NCI-H128 (cell line): Measurements from ENCODE around the gene MAEL.
A peak's percentile ranks its signal among the peaks of the same experiment; 100 is the strongest.

Source experiments
- DNase-seq: peaks from one replicate; lab custom pipeline; 2025; ENCODE audit not compliant: unreplicated experiment; lab: John Stamatoyannopoulos, UW

The MAEL gene

DNA sequence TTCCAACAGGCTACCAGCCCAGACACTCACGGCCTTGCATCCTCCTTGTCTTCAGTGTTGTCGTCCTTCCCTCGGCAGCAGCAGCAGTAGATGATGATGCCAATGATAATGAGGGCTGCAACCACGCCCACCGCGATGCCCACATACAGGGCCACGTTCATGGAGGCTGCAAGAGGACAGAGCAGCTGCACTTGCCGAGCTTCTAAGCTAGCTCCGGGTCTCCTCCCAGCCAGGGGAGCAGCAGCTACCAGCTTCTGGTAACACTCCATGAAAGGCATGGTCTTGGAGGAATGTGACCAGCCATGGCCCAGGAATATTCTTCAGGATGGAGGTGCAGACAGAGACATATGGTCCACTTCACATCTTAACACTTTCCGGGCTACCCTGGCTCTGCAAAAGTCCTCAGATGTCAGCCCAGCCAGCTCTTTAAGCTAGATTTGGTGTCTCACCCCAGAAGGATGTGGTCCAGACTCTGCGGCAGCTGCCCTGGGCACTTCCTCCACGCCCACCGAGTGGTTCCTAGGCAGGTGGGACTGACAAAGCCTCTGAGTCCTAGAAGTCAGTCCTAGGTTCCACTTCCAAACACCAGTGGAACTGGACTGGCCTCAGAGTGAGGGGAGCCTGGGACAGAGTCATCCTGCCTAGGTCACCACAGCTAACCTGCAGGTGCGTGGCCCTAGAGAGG is 66.0 kb downstream of the MAEL start:
- no peak for DNase-seq

DNA sequence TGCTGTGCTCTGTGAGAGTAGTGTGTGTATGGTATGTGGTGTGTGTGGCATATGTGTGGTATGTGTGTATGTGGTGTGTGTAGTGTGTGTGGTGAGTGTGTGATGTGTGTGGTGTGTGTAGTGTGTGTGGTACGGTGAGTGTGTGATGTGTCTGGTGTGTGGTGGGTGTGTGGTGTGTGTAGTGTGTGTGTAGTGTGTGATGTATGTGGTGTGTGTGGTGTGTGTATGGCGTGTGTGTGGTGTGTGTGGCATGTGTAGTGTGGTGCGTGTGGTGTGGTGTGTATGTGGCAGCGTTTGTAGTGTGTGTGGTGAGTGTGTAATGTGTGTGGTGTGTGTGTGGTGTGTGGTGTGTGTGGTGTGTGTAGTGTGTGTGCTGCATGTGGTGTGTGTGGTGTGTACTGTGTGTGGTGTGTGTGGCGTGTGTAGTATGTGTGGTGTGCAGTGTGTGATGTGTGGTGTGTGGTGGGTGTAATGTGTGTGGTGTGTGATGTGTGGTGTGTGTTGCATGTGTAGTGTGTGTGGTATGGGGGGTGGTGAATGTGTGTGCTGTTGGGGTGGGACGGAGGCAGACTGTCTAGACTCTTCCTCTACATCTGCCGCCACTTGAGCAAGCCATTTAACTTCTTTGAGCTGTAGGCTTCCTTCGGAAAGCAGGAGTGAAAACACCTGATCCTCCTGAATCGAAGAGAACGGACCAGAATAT is 67.6 kb downstream of the MAEL start:
- no peak for DNase-seq

DNA sequence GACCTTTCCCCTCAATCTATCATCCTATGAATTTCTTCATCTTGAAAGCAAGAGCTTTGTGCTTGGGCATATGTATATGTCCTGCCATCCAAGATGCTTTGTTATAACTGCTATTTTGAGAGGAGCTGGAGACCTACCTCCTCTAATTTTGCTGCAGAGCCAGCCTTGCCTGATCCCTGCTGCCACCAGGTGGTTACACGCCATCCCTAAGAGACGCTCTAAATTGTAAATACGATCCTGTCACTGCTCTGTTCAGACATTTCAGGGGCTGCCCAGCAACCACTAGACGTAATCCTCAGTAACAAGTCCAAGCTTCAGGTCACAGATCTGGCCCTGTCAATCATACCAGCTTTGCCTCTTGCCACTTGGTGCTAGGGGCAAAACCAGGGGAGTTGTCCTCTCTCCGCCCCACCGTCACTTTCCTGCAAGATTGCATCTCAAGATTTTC is 68.2 kb downstream of the MAEL start:
- peak; percentile 60 for DNase-seq

DNA sequence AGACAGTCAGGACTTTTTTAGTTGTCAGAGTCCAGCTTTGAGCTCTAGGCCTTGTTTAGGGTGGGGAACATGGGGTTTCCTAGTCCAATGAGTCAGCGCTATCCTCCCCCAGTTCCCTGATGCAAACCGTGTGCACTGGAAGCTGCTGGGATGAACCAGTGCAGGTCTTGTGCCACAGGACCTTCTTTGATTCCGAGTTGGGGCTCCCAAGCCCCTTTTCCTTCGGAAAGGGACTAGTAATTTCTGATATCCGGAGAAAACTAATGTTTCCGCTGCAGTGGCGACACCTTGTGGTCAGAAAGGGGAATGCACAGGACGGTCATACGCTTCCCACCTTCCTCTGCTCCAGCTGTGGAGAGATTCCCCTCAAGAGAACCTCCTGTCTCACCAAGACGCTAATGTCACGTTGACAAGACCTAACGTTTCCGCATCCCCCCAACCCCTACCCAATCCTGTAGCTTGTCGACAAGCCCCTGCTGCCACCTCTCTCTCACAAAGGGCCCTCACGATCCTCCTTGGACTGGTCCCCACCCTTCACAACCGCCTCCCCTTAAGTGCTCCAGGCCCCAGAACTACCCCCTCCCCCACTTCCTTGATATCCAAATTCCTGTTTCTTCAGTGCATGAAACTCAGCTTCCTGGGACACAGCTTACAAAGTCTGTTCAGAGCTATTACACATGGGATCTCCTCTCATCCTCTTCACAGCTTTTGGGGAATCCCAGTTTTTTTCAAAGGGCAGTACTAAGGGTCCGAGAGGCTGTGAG is 70.1 kb downstream of the MAEL start:
- peak; percentile 67 for DNase-seq

DNA sequence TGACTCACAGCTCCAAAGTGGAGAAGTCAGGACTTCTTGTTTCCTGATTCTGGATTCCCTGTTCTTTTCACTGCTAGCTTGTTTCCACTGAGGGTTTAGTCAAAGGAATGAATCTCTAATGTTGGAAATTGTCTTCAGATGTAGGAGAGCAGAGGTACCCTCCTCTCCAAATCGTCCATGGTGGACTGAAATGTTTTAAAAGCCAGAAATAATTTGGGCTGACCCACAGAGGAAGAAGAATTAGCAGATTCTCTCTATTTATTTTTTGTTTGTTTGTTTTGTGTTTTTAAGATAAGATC is 70.7 kb downstream of the MAEL start:
- no peak for DNase-seq

DNA sequence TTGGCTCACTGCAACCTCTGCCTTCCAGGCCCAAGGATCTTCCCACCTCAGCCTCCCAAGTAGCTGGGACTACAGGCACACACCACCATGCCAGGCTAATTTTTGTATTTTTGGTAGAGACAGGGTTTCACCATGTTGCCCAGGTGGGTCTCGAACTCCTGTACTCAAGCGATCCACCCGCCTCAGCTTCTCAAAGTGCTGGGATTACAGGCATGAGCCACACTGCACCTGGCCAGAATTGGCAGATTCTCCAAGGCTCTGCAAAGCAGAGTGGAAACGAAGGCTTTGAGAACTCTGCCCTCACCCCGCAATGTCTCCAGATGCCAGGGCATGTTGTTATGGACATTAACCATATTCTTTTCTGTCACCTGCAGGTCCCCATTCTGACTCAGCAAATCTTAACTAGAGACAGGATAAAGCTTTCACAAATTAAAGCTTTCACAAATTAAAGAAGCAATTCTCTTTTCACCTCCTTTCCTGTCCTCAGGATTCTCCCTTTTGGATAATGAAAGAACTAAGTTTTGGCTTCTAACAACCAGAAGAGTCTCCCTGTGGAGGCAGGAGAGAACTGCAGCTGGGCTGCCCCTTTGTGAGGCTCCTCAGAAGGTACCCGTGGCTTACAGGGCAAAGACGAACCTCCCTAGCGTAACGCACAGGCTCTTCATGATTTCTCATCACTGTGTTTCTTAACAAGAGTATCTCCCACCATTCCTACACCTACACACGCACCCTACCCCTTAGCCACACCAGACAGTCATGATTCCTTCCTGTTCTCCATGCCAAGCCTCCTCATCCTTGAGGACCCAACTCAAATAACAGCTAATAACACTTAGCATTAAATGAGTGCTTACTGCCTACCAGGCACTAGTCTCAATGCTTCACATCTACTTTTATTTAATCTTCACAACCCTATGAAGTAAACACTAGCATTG is 71.3 kb downstream of the MAEL start:
- no peak for DNase-seq

DNA sequence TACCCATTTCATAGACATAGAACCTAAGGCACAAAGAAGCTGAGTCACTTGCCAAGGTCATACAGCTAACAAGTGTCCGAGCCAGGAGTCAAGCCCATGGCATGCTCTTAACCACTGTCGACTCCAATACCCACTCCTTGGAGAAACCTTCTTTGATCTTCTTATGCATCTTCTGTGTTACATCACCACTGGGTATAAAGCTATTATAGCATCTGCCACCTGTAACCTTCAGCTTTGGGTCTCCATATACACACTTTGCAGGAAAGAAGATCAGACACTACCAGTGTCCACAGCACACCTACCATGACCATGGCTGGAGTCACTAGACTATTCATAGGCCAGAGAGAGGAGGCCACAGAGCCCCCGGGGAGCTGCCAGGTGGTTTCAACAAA is 72.0 kb downstream of the MAEL start:
- DNase-seq, result no peak

DNA sequence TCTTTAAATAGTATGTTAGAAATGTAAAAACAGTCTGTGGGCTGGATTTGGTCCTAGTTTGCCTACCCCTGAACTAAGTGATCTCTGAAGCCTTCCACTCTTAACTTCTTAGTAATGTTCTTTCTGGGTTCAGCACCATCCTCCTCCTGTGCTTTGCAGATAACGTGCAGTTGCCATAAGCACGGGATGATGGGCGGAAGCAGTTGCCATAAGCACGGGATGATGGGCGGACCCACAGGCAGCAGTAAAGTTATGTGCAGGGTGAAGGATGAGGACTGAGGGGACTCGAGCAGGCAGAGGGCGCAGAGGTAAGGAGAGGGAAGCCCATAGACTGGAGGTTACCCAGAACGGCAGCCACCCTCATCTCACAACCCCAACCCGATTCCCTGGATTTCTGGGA is 75.5 kb downstream of the MAEL start:
- no peak for DNase-seq

DNA sequence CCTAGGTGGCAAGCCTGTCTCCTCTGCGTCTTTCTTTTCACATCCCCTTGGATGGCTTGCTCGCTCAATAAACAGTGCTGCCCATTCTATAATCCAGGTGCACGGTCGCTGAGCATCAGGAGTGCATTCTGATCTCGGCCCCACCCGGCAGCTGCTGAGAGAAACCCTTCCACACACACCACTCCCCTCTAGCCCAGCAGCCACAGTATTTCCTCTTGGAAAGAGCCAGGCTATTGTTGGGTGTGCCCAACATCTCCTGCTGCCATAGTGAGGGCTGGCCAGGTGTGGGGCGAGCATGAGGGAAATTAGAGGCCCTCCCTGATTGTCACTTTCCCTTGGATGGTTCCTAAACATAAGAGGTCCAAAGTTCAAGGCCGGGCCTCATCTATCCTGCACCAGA is 76.4 kb downstream of the MAEL start:
- no peak for DNase-seq

DNA sequence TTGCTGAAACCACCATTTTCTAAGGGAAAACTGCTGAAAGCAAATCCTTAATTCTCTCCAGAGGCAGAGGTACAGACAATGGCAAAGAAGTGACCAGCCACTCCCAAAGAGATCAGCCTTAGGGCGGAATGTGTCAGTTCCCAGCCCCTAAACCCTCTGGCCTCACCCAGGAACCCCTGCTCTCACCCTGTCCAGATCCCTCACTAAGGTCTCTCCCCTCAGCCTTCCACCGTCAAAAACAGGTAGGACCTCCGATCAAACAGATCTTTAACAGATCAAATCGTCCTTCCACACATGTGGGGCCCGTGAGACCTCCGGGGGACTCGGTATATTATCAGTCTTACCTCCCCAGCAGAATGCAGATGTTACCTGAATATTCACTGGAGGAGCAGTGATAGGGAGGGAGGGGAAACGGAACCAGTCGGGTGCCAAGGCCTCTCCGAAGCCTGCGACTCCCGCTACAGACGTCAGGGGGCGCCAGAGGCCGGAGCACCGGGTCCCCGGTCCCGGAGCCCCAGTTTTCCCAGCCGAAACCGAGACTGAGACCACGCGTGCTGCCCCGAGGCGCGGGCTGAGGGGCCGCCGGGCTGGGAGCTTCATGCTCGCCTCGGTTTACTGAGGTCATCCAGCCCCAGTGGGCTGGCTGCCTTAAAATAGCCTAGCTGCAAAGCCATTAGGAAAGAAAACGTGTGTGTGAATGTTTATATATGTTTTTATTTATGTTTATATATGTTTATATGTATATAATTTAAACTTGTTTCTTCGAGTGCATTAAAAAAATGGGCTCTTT is 77.4 kb downstream of the MAEL start:
- peak; percentile 62 for DNase-seq

DNA sequence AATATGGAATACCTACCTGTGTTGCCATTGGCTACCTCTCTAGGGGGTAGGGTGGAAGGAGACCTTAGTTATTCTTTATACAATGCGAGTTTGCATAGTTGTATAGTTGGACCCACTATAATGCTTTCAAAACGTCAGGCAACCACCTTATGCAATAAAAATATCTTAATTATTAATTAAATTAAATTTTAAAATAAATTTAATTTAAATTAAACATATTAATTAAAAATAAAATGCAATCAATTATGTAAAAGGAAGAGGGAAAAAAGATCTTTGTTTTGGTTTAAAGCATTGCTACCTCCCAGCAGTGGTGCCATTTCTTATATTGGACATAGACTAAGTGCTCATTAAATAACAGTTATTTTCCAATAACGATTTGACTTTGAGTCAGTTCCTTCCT is 78.8 kb downstream of the MAEL start:
- no peak for DNase-seq

DNA sequence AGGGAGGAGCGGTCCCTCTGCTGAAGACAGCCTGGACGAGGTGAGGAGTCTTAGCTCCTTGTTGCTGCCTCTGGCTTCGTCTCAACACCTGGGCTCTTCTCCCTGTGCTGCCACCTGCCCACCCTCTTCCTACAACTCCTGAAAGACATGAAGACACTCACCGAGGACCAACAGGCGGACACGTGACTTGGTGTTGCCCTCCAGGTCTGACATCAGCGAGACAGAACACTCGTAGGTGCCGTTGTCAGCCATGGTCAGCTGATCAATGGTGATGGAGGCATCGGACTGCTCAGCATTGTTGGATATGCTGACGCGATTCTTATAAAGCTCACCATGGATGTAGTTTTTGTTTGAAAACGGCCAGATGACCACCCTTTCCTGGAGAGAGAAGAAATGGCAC is 79.7 kb downstream of the MAEL start:
- no peak for DNase-seq

DNA sequence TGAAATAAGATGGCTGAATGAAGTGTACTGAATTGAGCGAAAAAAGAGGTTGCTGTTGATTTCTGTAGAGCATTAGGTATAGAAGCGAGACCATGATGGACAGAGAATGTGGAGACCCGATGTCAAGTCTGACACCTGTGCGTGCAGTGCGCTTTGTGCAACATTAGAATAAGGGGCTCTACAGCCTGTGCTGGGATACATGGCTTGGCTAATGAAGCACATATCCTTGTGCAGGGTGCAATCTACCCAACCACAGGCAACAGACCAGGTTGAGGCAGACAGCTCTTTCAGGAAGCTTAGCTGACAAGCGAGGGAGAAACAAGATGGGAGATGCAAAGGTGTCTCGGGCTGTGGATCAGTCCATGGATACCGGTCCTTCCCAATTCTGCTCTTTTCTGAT is 82.2 kb downstream of the MAEL start:
- DNase-seq, result no peak
